Liver (tissue), 3 donors: ENCODE data around the gene MRPL41.

Experiments used
- FOXA1 ChIP-seq: IDR thresholded peaks from 2 replicates; pipeline ENCODE4 v1.6.1; 2016; ENCODE audit warnings: antibody characterized with exemption
- MAX ChIP-seq: IDR thresholded peaks from 2 replicates; pipeline ENCODE4 v1.6.1; 2016; ENCODE audit warnings: antibody characterized with exemption
- RAD21 ChIP-seq, 2 donors: IDR thresholded peaks; 2 replicates each; pipeline ENCODE4 v1.6.1; 2016; ENCODE audit warnings: antibody characterized with exemption in 2 of 2, mild to moderate bottlenecking in 2 of 2
- TF ChIP-seq, protein P1 (sequence below): fragments of 150-350 bp; IDR thresholded peaks from 2 replicates; pipeline ENCODE4 v1.5.1; 2017; ENCODE audit warnings: improper control_type of control experiment, low read depth, low read length; ENCODE audit not compliant: missing input control
- TF ChIP-seq, protein P2 (sequence below): IDR thresholded peaks from 2 replicates; pipeline ENCODE4 v1.6.1; 2016; ENCODE audit warnings: antibody characterized with exemption, mild to moderate bottlenecking
- donor health status: healthy.
- donor health status: healthy.

DNA sequence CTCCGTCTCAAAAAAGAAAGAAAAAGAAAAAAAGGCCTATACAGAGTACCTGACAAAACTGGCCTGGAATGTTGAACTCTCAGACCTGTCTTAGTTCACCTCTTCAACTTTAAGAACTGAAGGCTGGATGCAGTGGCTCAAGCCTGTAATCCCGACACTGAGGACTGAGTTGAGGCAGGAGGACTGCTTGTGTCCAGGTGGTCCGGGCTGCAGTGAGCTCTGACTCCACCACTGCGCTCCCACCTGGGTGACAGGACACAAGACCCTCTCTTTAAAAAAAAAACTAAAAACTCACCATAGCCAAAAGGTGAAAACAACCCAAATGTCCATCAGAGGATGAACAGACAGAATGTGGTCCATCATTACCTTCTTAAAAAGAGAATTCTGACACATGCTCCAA lies 6.4 kb downstream of the MRPL41 start:
- TF ChIP-seq MAX (no peak), FOXA1 (no peak), RAD21 (IDR thresholded peaks at IDR 0.05) (no peak)
- TF ChIP-seq, protein P1, sequence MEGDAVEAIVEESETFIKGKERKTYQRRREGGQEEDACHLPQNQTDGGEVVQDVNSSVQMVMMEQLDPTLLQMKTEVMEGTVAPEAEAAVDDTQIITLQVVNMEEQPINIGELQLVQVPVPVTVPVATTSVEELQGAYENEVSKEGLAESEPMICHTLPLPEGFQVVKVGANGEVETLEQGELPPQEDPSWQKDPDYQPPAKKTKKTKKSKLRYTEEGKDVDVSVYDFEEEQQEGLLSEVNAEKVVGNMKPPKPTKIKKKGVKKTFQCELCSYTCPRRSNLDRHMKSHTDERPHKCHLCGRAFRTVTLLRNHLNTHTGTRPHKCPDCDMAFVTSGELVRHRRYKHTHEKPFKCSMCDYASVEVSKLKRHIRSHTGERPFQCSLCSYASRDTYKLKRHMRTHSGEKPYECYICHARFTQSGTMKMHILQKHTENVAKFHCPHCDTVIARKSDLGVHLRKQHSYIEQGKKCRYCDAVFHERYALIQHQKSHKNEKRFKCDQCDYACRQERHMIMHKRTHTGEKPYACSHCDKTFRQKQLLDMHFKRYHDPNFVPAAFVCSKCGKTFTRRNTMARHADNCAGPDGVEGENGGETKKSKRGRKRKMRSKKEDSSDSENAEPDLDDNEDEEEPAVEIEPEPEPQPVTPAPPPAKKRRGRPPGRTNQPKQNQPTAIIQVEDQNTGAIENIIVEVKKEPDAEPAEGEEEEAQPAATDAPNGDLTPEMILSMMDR, result no peak
- TF ChIP-seq, protein P2, sequence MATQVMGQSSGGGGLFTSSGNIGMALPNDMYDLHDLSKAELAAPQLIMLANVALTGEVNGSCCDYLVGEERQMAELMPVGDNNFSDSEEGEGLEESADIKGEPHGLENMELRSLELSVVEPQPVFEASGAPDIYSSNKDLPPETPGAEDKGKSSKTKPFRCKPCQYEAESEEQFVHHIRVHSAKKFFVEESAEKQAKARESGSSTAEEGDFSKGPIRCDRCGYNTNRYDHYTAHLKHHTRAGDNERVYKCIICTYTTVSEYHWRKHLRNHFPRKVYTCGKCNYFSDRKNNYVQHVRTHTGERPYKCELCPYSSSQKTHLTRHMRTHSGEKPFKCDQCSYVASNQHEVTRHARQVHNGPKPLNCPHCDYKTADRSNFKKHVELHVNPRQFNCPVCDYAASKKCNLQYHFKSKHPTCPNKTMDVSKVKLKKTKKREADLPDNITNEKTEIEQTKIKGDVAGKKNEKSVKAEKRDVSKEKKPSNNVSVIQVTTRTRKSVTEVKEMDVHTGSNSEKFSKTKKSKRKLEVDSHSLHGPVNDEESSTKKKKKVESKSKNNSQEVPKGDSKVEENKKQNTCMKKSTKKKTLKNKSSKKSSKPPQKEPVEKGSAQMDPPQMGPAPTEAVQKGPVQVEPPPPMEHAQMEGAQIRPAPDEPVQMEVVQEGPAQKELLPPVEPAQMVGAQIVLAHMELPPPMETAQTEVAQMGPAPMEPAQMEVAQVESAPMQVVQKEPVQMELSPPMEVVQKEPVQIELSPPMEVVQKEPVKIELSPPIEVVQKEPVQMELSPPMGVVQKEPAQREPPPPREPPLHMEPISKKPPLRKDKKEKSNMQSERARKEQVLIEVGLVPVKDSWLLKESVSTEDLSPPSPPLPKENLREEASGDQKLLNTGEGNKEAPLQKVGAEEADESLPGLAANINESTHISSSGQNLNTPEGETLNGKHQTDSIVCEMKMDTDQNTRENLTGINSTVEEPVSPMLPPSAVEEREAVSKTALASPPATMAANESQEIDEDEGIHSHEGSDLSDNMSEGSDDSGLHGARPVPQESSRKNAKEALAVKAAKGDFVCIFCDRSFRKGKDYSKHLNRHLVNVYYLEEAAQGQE, result no peak
